Spinal cord (tissue), 10 donors: Measurements from ENCODE around the gene HOXB8. TPM values are rescaled to one million over a fixed set of nuclear protein-coding genes. Genes with fewer than 3 reads are reported as not detected.

Experiments
- DNase-seq, 6 donors: peaks; one replicate each; pipeline versions ENCODE4 v3.0.0 to v3.0.0-alpha.2; 2013 to 2015; ENCODE audit warnings: low spot score in 6 of 6, low read depth in 4 of 6
- H3K27ac ChIP-seq: one replicate; pipeline ENCODE4 v1.5.1; 2013; ENCODE audit warnings: low read depth, low read length, control low read depth
- H3K27me3 ChIP-seq: one replicate; pipeline ENCODE4 v1.6.1; 2013; ENCODE audit warnings: low read length; ENCODE audit not compliant: control insufficient read depth, insufficient read depth
- H3K36me3 ChIP-seq: one replicate; pipeline ENCODE4 v1.6.1; 2013; ENCODE audit warnings: low read length; ENCODE audit not compliant: control insufficient read depth, insufficient read depth
- H3K4me1 ChIP-seq: one replicate; pipeline ENCODE4 v1.6.1; 2013; ENCODE audit warnings: low read length; ENCODE audit not compliant: control insufficient read depth, insufficient read depth
- H3K4me3 ChIP-seq: one replicate; pipeline ENCODE4 v1.5.1; 2013; ENCODE audit warnings: low read depth, low read length, control low read depth
- H3K9me3 ChIP-seq: one replicate; pipeline ENCODE4 v1.6.1; 2013; ENCODE audit warnings: low read length; ENCODE audit not compliant: control insufficient read depth, insufficient read depth
- WGBS: methylation state at CpG from one replicate; pipeline ENCODE4 v1.1.5; 2013; ENCODE audit warnings: missing lambda C conversion rate; ENCODE audit not compliant: insufficient coverage; 5-methylcytosine and 5-hydroxymethylcytosine counted together
- polyA plus RNA-seq, 2 donors: library from polyadenylated mRNA; unstranded; fragments of 120-200 nt; gene quantifications; one replicate each; pipeline ENCODE4 v1.2.1, GENCODE V29; 2013; ENCODE audit not compliant: insufficient read length in 2 of 2
- total RNA-seq, 2 donors: library from RNA; depleted of rRNA in 1 of 2; stranded (reverse); fragments of 120-200 nt in 1 of 2; fragments of >200 nt in 1 of 2; gene quantifications; one replicate each; pipeline versions ENCODE4 v1.2.3 to v1.2.4, GENCODE V29; 2013 to 2014
- donor health status: healthy.

The HOXB8 gene
- total and polyA plus RNA-seq, 4 donors = 23.7 to 522 (median 305) TPM

DNA sequence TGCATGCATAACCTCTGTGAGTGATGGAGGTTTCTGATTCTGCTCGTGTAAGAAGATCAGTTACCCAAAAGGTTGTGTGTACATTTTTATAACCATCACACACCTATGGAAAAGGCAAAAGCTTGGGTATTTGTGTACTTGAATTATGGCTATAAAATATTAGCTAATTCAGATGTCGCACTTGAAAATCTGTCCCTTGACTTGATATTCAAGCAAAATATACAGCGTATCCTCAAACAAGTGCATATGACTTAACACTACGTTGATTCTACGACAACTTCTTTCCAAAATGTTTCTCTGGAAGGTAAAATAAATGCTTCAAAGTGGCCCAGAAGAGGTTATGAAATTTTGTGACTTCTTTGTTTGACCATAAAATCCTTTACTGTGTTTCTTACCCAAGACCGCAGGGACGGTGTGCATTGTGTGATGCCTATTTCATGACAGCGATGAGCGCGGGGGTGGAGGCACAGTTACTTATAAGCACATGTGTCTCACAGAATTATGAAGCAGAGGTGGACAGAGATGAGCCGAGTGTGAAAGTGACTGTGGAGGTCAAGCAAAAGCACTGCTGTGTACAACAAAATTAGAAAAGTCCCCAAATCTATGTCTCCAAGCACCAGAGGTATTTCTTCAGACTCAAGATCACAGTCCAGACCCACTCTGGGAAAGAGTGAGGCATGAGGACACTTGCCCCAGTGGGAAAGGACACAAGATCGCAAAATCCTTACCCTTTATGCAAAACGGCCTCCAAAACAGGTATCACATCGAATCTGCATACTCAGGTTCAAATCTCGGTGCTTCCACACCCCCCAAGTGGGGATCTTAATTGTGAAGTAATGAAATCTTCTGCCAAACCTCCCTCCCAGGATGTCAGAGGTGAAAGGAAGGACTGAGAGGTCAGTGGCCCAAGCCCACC lies 15.2 kb upstream of the HOXB8 start:
- DNase-seq = peak in 1 of 6 donors; percentile 49
- peaks cover 42% of the 10 kb centered on the region for H3K4me1 ChIP-seq
- H3K27ac ChIP-seq = no peak overlapping the region
- peaks cover 59% of the 10 kb centered on the region for H3K27me3 ChIP-seq
- no peak overlapping the region for H3K4me3 ChIP-seq
- H3K36me3 ChIP-seq = peaks cover 4% of the 10 kb centered on the region
- 45% methylated on average over 7 of the region's 15 CpGs for WGBS
- no peaks in the 10 kb centered on the region for H3K9me3 ChIP-seq

- peak in 1 of 6 donors; percentile 17 for DNase-seq
- WGBS = 57% methylated on average over 5 of the region's 5 CpGs
- no peaks in the 10 kb centered on the region for H3K9me3 ChIP-seq
- H3K4me3 ChIP-seq = no peak overlapping the region
- peaks cover 57% of the 10 kb centered on the region for H3K27me3 ChIP-seq
- no peak overlapping the region for H3K27ac ChIP-seq
- peaks cover 44% of the 10 kb centered on the region for H3K4me1 ChIP-seq
- H3K36me3 ChIP-seq = peaks cover 4% of the 10 kb centered on the region
Observed at GRCh38 chr17:48629411-48629759, 14.3 kb upstream of the HOXB8 start.

DNA sequence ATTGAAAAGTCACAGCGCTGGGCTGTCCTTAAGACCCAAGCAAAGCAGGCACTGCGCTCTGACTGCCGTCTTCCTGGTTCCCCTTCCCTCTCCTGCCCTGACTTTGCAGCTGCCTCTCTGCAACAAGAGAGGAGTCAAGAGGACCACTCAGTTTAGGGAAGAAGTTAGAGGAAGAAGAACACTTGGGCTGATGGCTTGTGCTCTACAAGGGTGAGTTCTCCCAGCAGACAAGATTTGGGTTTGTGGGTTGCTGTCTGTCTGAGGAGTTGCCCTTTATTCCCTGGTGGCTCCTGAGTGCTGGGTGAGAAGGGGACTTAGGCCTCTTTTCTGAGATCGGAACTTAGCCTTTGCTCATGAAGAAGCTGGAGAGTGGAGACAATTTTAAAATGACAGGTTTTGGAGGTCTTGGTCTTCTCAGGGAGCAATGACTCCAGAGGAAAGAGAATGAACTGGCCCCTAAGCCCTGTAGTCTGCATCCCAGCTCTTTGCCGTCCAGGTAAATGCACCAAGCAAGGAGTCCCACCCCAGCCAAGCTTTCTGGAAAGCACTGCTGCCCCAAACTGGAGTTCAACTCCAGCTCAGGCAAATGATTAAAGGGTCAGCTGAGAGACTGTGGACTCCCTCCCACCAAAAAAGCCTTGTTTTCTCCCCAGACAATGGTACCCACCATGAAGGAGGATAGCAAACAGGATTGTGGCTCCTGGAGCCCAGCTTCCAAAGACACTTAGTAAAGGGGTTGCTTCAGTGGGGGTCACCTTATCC lies 13.7 kb upstream of the HOXB8 start:
- WGBS = 56% methylated on average over 2 of the region's 5 CpGs
- Histone ChIP-seq H3K27ac (no peak overlapping the region), H3K4me1 (peaks cover 41% of the 10 kb centered on the region), H3K9me3 (no peaks in the 10 kb centered on the region), H3K27me3 (peaks cover 54% of the 10 kb centered on the region), H3K4me3 (no peak overlapping the region), H3K36me3 (peaks cover 3% of the 10 kb centered on the region)
- DNase-seq = peak in 1 of 6 donors; percentile 42

- whole genome bisulfite sequencing = 30% methylated on average over 24 of the region's 27 CpGs
- H3K36me3 ChIP-seq = no peaks in the 10 kb centered on the region
- H3K27ac ChIP-seq = peak overlapping the region; percentile 93
- H3K4me1 ChIP-seq = peaks cover 42% of the 10 kb centered on the region
- no peaks in the 10 kb centered on the region for H3K9me3 ChIP-seq
- H3K4me3 ChIP-seq = no peak overlapping the region
- DNase-seq = peak in 1 of 6 donors; percentile 51
- H3K27me3 ChIP-seq = peaks cover 51% of the 10 kb centered on the region
Observed at GRCh38 chr17:48627623-48628521, 12.8 kb upstream of the HOXB8 start.

DNA sequence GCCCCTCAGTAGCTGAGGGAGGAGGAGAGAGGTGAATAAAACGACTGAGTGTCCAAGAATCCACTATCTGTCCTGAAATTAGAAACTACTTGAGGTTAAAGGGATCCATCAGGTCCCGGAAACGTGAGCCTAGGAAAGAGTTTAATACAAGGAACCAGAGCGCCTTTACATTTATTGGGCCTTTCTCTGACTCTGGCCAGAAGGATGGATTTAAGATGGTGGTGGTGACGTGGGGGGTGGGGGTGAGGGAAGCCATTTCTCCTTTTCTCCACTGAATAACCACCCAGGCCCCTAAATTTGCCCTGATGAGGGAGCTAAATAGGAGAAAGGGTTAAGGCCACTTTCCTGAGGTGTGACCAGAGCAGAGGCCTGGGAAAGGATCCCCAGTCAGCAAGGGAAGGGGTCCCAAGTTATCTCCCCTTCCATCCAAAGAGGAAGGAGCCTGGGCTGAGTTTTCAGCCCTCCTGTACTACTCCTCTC lies 12.1 kb upstream of the HOXB8 start:
- Histone ChIP-seq H3K9me3 (no peaks in the 10 kb centered on the region), H3K36me3 (no peaks in the 10 kb centered on the region), H3K27me3 (peaks cover 45% of the 10 kb centered on the region), H3K27ac (peak overlapping the region; percentile 93), H3K4me1 (peaks cover 45% of the 10 kb centered on the region), H3K4me3 (peak overlapping the region; percentile 73)
- WGBS = 20% methylated on average over 1 of the region's 5 CpGs
- DNase-seq = no peak

DNA sequence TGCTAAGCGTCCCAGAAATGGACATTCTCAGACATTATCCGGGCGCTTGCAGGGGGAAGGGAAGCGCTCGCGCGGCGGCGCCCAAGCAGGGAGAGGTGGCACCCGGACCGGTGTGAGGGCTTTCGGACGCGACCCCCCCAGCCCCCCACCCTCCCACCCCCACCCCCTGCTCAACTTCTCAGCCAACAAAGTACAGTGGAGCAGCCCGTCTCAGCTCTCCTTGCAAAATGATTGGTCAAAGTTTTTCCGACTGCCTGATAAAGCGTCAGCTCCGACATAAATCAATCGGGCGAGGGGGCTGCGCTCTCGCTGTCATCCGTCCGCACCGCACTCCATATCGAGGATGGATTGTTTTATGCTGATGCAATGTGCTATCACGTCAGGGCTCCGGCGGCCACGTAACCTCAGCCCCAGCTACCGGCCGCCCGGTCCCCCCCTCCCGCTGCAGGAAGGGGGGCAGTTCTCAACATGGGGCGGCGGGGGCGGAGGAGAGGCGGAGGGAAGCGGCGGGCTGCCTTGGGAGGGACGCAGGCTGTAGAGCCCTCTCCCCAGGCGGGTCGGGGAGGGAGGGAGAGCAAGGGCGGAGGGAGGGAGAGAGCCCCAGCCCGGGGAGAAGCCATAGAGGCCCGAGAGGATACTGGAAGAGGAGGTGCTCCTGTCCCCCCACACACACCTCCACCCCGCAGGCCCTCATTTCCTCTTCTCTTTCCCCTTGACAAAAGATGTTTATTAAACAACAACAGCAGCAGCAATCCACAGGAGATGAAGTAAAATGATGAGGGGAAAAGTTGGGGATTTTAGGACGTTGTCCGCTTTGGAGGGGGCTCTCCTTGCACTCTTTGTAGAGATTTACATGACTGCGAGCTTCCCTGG lies 11.4 kb upstream of the HOXB8 start, which contains the start of gene HOXB9:
TSS of gene HOXB9 (minus strand) at position 114 of the 873 bp plus-strand sequence. CDS start at position 25, 89 bp downstream.
- Histone ChIP-seq H3K27ac (peak within 1 kb of the TSS; percentile 93), H3K4me1 (peaks cover 52% of the 10 kb centered on the region), H3K36me3 (peaks cover 2% of the 10 kb centered on the region), H3K4me3 (peak within 1 kb of the TSS; percentile 73), H3K27me3 (peaks cover 38% of the 10 kb centered on the region), H3K9me3 (no peaks in the 10 kb centered on the region)
- 3% methylated on average over 26 of the region's 50 CpGs for WGBS
- peak in 4 of 6 donors; percentile 57 to 96 (median 68) for DNase-seq

GRCh38 chr17:48625495-48626244 lies 10.6 kb upstream of the HOXB8 start:
- under 1% methylated on average over 68 of the region's 69 CpGs for WGBS
- Histone ChIP-seq H3K36me3 (peaks cover 4% of the 10 kb centered on the region), H3K27me3 (peaks cover 33% of the 10 kb centered on the region), H3K9me3 (no peaks in the 10 kb centered on the region), H3K4me1 (peaks cover 60% of the 10 kb centered on the region), H3K27ac (peak overlapping the region; percentile 93), H3K4me3 (peak overlapping the region; percentile 73)
- DNase-seq = peak in 3 of 6 donors; percentile 46 to 62 (median 55)
